Endothelial cell of hepatic sinusoid (primary cell): ENCODE data around the gene GPATCH2L.

Experiments used
- in situ Hi-C: cut with HindIII; loops from 2 replicates; pipeline ENCODE4 v1.10.0; 2017; ENCODE audit warnings: low sequenced_read_pairs

Gene GPATCH2L

DNA sequence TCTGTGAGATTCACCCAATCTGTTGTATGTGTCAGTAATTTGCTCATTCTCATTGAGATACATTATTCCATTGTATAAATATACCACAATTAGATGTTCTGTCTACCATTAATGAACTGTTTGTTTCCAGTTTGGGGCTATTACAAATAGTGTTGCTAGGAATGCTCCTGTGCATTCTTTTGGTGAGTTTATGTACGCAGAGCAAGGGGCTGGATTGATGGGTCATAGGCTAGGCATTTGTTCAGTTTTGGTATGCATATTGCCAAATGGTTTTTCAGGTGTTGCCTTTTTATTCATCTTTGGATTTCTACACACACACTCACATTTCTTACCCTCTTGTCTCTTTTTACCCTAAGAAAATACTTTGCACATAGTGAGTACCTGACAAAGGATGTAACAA, 93.4 kb downstream of the GPATCH2L start:
- in situ Hi-C loops: no loop called here

DNA sequence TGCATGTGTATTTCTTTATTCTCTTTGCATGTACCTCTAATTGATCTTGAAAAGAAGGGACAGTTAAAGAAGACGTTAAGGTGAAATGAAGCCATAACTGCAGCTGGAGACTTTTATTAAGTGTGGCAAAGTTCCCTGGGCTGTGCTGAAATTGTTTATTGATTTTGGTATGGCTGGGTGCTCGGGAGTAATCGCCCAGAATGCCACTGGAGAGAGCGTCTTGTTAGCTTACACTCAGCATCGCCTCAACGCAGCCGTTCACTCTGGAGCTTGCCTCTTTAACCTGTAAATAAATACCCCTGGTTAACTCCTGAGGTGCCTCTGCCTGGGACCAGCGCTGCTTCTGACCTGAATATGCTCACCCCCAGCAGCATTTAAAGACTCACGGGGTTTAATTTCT, 98.6 kb downstream of the GPATCH2L start:
- in situ Hi-C loops: loop anchor here (10.0 kb wide), 2 partner anchors 84 to 186 kb away; no protein-coding TSS in a partner anchor

DNA sequence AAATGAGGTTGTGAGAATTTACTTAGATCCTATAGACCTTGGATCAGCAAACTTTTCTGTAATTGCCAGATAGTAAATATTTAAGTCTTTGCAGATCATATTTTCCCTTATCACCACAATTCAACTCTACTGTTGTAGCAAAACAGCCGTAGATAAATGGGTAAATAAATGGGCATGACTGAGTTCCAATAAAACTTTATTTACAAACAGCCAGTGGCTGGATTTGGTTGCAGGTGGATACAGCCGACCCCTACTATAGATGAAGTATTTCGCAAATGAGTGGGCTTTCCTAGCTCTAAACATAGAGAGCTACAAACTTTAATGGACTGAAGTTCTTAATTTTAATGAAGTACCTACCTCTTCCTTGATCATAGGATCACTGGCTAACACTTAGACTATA, 100.7 kb downstream of the GPATCH2L start:
- in situ Hi-C loops: loop anchor here (10.0 kb wide), 2 partner anchors 82 to 188 kb away; no protein-coding TSS in a partner anchor

DNA sequence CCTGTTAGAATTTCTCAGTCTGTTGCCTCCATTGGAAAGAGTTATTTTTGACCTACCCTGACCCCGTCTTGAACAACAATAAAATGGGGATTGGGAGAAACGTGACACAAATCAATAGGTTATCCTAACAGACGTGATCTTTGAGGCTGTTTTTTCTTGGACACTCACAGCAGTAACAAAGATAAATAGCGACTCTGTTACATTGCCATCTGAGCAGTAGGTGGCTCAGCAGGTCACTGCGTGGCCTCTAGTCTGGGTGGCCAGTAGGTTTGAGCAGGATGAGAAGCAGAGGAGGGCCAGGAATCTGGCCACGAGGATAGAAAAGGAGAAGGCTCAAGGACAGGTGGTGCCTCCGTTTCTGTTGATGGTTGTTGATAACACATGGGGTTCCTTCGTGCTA, 101.4 kb downstream of the GPATCH2L start:
- in situ Hi-C loops: loop anchor here (10.0 kb wide), 2 partner anchors 82 to 188 kb away; no protein-coding TSS in a partner anchor

DNA sequence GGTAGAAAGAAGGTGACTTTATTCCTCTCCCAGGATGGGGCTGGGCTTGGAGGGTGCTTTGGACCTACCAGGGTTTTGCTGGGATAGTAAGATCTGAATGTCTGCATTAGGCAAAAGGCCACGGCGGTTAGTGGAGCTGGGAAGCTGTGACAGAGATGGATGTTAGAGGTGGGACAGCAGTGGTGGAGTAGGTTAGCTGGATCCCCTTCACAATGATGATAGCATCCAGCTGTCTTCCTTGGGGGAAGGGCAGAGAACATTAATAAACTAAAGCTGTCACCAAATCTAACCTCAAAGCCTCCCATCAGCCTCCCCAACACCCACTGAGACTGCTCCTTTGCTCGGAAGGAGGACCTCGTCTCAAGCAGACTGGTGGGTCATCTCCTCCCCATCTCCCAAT, 104.8 kb downstream of the GPATCH2L start:
- in situ Hi-C loops: loop anchor here (5.0 to 10.0 kb wide), 3 partner anchors 41 to 192 kb away; no protein-coding TSS in a partner anchor

DNA sequence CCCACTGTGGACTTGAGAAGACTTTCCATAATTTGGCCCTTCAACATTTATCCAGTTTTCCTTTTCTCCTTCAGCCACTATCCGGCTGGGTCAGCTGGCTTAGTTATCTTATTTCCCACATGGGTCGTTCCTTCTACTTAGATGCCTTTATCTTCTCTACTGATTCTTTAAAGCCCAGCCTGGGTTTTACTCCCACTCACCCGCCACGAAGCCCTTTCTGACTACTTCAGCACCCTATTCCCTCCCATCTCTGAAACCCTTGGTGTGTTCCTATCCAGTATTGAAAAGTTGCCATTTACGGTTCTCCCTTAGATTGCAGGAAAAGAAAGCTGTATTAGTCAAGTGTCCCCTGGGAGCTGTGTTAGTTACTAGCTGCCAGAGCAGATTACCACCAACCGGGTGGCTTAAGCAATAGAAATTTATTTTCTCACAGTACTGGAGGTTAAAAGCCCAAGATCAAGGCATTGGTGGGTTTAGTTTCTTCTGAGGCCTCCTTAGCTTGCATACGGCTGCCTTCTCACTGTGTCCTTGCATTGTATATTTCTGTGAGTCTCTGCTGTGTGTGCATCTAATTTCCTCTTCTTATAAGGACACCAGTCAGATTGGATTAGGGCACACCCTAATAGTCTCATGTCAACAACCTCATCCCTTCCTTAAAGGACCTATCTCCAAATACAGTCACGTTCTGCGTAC, 105.5 kb downstream of the GPATCH2L start:
- in situ Hi-C loops: loop anchor here (5.0 to 10.0 kb wide), 3 partner anchors 40 to 192 kb away; no protein-coding TSS in a partner anchor

DNA sequence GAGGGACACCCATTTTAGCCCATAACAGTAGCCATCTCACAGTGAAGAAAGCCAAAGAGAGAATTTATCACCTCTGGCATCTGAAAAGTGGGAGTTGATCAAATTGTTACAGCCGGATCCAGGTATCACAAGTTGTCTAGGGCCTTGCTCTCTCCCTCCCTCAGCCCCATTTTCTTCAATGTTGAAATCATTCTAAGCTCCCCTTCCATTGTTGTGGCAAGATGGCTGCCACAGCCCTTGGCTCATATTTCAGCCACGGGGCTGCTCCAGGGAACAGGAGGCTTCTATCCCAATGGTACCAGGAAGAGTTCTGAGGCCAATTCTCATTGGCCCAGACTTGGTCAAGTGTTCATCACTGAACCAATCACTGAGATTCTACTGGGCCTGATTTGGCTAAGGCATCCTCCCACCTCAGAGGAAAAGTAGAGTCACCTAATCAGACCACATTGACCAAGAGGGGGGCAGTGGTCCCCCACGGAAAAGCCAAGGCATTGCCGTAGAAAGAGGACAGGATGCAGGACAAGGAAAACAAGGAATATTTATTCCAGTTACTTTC, 106.2 kb downstream of the GPATCH2L start:
- in situ Hi-C loops: loop anchor here (5.0 to 10.0 kb wide), 3 partner anchors 39 to 193 kb away; no protein-coding TSS in a partner anchor

DNA sequence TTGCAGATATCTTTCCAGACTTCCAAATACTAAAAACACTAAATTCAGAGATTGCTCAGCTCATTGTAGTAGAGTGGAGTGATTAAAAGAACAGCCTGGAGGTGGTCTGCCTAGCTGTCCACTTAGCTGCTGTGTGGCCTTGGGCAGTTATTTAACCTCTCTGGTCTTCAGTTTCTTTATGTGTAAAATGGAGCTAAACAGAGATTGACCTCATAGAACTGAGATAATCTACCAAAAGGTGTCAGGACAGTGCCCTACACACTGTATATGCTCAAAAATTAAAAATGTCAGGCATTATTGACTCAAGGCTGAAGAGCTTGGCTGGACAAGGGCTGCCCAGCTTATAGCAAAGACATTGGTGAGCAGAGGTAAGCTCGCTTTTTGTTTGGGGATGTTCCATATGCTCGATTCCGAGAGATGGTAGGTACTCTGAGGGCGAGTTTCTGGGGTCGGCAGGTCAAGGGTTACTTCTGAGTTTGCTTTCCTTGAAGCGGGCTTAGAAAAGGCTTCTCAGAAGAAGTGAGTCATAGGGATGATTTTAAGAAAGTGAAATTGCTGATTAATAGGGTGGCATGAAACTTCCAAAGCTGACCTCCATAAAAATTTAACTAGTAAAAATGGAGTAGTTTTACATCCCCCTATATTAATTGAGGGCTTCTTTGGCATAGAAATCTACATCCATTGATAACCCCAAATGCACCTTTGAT, 107.5 kb downstream of the GPATCH2L start:
- in situ Hi-C loops: loop anchor here (5.0 to 10.0 kb wide), 3 partner anchors 38 to 194 kb away; no protein-coding TSS in a partner anchor

DNA sequence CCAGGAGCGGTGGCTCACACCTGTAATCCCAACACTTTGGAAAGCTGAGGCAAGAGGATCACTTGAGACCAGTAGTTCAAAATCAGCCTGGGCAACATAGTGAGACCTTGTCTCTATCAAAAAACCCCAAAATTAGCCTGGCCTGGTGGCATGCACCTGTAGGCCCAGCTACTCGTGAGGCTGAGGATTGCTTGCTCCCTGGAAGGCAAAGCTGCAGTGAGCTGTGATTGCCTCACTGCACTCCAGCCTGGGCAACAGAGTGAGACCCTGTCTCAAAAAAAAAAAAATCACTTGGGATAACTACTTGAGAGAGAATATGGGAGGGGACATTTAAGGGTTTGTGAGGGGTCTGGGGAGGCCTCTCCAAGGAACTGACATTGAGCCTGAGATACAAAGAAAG, 109.0 kb downstream of the GPATCH2L start:
- in situ Hi-C loops: loop anchor here (5.0 kb wide), 1 partner anchor 92 kb away; no protein-coding TSS in a partner anchor

DNA sequence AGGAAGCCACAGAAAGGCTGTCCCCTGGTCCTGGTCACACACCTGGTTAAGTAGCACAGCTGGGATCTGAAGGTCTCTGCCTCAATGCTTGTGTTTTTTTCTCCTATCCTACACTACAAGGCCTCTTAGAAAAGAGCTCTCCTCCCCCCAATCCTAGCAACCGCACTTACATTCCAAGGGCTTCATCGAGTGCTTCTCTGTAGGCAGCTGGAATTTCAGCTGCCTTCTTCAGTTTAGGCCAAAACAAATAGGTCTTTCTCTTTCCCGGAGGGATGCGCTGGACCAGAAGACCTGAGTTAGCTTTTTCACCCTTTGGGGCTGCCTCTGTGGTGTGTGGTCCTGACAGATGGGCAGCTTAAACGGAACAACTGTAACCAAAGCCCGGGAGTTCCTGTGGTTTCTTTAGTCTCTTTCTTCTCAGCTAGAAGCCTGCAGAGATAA, 109.7 kb downstream of the GPATCH2L start:
- in situ Hi-C loops: loop anchor here (5.0 kb wide), 1 partner anchor 91 kb away; no protein-coding TSS in a partner anchor

DNA sequence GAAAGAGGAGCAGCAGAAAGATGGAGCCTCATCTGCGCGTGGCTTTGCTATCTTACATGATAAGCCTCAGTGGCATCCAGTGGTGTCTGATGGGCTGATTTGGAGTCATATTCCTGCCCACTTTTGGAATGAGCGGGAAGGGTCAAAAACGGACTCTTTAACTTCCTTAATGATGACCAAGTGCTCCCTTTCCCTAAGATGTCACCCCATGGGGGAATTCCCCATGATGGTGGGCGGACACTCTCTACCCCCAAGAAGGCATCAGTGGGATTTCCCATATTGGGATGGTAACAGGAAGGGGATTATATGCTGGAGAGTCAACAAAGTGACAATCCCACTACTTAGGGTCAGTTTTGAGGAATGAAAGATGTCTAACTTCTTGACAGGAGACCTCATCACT, 110.9 kb downstream of the GPATCH2L start:
- in situ Hi-C loops: loop anchor here (5.0 kb wide), 1 partner anchor 90 kb away; no protein-coding TSS in a partner anchor
